HT-29 (cell line): ENCODE data around the gene GRID1. TPM values are rescaled to one million over a fixed set of nuclear protein-coding genes. Genes with fewer than 3 reads are reported as not detected.

ENCODE experiments used
- DNase-seq: peaks from one replicate; pipeline ENCODE4 v3.0.0-alpha.2; 2015; ENCODE audit warnings: low spot score
- total RNA-seq: library from RNA; depleted of rRNA; stranded (reverse); fragments of >200 nt; shearing (Covaris generic); gene quantifications from 2 replicates; pipeline ENCODE4 v1.2.3, GENCODE V29; 2014

GRID1 gene
- total RNA-seq, 1 experiment from 2014 or later, result not detected

- no peak for DNase-seq
Observed at GRCh38 chr10:86144301-86144700, 222.3 kb downstream of the GRID1 start.

GRCh38 chr10:86141896-86142295 is 224.7 kb downstream of the GRID1 start:
- no peak for DNase-seq

DNA sequence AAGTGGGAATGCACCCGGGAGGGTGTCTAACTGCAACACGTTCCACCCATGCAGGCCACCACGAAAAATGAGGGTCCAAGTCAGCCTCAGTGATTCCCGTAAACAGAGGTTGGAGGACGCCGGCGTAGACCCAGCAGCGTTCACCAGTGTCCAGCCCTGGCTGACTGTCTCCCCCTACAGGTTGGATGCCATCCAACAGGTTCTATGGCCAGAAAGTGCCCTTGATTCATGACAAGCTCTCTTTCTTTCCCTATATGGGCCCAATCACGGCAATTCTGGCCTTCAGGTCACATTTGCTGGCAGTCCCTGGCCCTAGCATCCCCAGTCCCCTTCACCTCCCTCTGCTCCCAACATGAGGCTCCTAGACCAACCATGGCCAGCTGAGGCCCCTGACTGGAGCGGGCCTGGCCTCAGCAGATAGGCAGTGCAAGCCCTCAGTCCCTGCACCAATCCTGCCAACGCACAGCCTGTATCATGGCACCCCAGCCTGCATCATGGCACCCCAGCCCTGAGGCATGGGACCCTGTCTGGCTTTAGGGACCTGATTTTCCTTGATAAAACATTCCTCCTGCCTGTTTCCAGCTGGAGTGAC is 227.4 kb downstream of the GRID1 start:
- peak; percentile 24 for DNase-seq

DNA sequence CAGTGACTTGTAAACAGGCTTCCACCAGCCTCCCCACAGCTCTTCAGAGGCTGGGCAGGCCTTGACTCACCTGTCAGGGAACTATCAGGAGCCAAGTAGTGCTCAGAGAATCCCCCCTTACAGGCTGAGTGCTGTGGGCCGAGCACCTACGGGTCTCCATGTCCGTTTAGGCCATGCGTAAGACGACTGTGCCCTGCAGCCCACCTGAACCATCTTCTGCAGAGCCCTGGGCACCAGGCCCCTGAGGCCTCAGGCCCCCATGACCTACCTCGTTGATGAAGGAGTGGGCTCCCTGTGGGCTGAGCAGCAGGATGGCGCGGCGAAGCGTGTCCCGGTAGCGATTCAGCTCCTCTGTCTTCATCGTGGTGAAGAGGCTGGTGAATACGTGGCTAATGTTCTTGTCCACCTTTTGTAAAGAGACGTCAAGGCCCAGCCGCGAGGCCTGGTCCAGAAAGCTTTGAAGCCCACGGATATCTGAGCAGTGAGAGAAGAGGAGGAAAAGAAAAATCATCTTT is 228.0 kb downstream of the GRID1 start:
- no peak for DNase-seq

- no peak for DNase-seq
Observed at GRCh38 chr10:86137561-86137960, 229.0 kb downstream of the GRID1 start.

DNA sequence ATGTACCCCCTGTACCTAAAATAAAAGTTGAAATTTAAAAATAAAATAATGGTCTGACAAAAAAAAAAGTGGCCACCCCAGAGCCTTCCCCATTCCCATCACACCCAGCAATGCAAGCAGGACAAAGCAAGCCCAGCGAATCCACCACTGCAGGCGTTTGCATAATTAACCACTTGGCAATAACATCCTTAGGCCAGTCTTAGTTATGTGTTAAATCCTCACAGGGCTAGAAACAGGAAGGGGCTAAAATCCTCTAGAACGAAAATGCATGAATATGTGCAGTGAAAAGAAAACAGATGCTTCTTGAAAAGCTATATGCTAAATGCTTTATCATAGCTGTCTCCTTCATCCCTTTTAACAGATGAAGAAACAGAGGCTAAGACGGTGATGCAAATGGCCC is 229.7 kb downstream of the GRID1 start:
- no peak for DNase-seq

DNA sequence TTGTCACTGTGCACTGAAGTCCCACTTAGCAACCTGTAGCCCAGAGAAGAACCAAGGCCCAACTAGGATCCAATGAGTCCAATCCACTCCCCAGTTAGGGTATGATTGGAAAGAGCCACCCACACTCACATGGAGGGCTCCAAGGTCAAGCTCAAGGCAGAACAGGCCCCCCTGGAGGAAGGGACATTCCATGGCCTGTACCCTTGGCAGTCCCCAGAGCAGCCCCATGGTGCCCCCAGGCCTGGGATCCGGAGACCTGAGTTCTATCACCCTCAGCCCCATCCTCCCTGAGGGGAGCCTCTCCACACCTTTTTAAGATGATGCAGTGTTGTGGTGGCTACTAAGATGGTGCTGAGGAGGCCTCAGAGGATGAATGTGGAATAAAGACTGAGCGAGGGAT is 231.4 kb downstream of the GRID1 start:
- DNase-seq, result no peak

DNA sequence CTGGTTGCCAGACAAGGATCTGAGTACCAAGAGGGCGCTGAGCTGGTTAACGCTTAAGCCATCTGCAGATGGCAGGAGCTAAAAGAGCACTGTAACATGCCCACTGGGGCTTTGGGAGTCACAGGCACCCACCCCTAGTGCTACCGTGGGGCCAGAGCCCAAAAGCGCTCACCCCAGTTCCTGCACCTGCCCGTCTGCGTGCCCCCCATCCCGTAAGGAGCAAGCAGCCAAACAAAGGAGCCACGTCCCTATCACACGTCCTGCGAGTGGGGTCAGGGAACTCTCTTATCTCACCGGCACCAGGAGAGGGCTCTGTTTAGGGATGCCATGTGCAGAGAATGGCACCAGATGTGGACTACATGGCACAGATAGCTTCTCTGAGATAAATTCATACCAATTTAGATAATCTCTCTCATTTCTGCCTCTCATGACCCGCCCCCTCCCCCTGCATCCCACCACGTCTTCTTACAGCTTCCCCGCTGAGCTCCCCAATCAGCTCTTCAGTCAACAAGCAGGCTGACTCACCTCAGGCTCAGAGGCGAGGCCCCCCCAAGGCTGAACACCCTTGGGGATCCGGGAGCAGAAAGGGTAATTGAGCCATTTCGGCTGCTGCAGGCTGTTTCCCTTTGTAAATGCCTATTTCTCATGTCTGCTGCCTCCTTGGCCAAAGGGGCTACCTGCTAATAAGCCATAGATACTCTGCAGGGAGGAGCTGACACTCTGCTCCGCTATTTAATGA is 235.7 kb downstream of the GRID1 start:
- DNase-seq, result no peak

DNA sequence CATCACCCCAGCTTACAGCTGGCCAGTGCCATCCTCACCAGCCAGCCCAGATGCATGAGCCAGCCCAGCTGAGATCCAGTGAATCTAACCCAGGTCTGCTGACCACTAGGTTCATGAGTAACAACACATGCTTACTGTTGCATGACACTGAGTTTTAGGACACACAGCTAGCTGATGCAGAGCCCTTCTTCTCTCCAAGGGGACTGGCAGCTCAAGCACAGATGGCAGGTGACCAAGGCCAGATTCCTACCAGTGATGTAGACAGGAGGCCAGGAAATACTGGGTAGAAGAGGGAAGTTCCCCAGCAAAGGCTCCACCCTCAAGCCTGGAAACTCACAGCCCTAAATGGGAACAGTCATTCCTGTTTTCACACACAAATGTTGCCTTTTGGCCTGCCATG is 236.6 kb downstream of the GRID1 start:
- no peak for DNase-seq

DNA sequence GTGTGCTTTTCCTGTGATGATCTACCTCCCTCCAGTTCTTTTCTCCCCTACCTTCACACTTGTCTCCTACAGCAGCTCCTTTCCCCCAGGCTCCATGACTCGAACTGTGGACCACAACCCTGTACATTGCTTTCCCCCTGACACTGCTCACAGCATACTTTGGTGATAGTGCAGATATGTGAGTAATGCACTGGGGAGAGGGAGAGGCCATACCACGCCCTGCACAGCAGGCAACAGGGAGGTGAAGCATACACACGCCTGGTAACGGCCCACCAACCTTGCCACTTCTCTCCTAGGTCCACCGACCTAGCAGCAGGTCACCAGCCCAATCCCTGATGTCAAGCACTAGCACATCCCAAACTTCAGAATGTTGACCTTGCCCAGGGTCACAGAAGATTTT is 238.2 kb downstream of the GRID1 start:
- DNase-seq, result no peak

GRCh38 chr10:86127274-86127819 is 239.2 kb downstream of the GRID1 start:
- no peak for DNase-seq

DNA sequence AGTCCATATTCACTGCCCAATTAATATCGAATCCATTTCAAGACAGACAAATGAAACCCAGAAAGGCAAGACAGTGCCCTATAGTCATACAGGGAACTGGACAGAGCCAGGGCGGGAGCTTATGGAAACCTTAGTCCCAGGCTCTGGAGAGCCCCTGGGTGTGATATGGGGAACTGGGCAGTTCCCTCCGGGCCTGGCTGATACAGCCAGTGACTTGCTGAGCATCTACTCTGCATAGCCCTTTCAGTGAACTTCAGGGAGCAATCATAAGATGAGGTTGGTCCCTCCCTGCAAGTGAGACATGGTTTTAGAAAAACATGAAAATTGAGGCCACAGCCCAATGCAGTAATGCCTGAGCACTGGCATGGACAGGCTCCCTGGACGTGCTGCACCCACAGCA is 241.9 kb downstream of the GRID1 start:
- no peak for DNase-seq

DNA sequence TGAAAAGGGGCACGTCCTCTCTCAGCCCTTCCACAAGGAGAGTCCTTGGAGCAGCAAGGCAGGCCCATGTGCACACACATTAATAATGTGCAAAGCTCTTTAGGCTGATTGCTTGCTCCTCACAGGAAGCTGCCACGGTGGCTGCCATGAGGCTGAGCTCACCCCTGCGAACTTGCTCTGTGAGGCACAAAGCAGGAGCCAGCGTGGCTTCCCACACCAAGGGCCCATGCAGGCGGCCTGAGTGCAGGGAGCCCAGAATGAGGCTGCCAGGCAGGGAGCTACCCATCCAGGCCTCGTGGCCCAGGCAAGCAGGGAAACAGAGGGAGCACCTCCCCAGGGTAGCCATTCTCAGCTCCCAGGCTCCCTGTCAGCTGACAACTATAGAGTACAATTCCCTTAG is 242.9 kb downstream of the GRID1 start:
- no peak for DNase-seq

GRCh38 chr10:86123304-86123703 is 243.3 kb downstream of the GRID1 start:
- no peak for DNase-seq

DNA sequence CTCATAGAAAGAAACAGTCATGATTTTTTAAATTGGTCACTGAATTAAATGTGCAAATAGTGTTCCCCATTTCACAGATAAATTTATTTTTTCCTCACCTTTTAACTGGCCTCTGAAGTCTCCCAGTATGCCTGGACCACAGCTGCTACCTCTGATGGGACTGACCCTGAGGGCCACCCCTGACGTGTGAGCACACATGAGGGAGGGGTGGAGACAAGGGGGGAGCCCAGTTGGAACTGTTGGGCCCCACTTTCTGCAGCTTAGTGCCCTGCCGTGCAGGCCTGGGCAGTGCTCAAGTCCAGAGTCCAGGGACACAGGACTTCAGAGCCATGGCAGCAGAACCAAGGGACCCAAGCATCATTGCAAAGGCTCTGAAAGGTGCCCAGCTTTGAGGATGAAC is 243.9 kb downstream of the GRID1 start:
- DNase-seq, result no peak

GRCh38 chr10:86121200-86121599 is 245.4 kb downstream of the GRID1 start:
- no peak for DNase-seq

DNA sequence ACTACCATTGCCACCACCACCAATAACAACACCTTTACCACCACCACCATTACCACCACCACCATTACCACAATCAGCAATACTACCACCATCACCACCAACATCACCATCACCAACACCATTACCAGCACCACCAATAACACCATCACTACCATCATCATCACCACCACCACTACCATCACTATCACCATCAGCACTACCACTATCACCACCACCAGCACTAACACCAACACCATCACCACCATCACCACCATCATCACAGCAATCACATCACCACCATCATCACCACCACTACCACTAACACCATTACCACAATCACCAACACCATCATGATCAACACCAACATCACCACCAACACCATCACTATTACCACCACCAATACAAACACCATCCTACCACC is 249.5 kb downstream of the GRID1 start:
- no peak for DNase-seq

DNA sequence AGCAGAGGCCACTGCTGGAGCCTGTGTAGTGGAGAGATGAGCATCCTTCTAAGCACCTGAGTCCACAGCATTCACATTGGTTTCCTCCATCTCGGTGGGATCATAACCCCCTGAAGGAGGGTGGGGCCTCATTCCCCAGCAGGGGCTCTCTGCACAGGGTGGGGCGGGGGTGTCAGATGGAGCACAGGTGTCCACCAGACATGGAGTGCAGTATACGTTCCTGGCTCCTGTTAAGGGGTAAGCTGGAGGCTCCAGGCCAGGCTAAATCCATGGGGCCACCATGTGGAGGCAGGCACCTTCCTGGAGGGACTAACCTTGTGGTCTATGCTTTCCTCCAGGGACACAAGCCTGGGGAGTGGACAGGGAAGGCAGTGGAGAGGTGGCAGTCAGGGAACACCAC is 252.6 kb downstream of the GRID1 start:
- no peak for DNase-seq

DNA sequence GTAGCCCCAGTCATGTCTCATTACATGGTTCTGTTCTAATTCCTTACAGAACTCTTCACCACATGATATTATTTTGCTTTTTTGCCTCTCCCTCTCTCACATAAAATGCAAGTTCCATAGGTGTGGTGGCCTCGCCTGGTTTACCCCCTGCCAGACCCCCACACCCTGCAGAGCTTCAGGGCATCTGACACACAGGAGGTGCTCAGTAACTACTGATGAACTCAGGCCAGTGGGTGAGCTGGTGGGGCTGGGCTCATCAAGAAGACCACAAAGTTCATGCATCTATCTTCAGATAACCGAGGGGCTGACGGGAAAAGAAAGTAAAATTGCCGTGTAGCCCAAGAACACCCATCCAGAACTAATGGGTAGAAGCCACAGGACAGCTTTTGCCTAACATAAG is 253.1 kb downstream of the GRID1 start:
- no peak for DNase-seq

- no peak for DNase-seq
Observed at GRCh38 chr10:86113044-86113443, 253.6 kb downstream of the GRID1 start.

GRCh38 chr10:86111902-86112545 is 254.6 kb downstream of the GRID1 start:
- no peak for DNase-seq

GRCh38 chr10:86110156-86110786 is 256.3 kb downstream of the GRID1 start:
- DNase-seq, result no peak
